Activated CD4-positive, alpha-beta T cell treated with anti-CD3 and anti-CD28 coated beads, Interleukin-10, Interleukin-2, amounts not matched to agents 100 ng/mL and 50 ng/mL, durations not matched to agents 16 hours and 8 hours (primary cell): ENCODE measurements around the gene PIGK.
"Not testable (repeated sequence)": the region's sequence is repeated elsewhere in the genome, so short reads cannot be mapped to it uniquely, and the experiment has no call there.

ENCODE experiments used
- DNase-seq: peaks from one replicate; pipeline ENCODE4 v3.0.0-alpha.2; 2020

The PIGK gene

GRCh38 chr1:77188770-77189169 is 30.5 kb downstream of the PIGK start:
- DNase-seq, result no peak

DNA sequence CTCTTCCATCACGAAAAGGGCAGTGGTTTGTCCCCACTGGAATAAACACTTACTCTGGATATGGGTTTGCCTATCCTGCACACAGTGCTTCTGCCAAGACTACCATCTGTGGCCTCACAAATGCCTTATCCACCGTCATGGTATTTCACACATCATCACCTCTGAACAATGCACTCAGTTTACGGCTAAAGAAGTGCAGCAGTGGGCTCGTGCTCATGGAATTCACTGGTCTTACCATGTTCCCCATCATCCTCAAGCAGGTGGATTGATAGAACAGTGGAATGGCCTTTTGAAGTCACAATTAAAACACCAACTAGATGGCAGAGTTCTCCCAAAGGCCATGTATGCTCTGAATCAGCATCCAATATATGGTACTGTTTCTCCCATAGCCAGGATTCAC is 32.3 kb downstream of the PIGK start:
- DNase-seq, result not testable (repeated sequence)

GRCh38 chr1:77182083-77182482 is 37.1 kb downstream of the PIGK start:
- no peak for DNase-seq

- no peak for DNase-seq
These were observed 39.6 kb downstream of the PIGK start for GRCh38 chr1:77179632-77180031.

DNA sequence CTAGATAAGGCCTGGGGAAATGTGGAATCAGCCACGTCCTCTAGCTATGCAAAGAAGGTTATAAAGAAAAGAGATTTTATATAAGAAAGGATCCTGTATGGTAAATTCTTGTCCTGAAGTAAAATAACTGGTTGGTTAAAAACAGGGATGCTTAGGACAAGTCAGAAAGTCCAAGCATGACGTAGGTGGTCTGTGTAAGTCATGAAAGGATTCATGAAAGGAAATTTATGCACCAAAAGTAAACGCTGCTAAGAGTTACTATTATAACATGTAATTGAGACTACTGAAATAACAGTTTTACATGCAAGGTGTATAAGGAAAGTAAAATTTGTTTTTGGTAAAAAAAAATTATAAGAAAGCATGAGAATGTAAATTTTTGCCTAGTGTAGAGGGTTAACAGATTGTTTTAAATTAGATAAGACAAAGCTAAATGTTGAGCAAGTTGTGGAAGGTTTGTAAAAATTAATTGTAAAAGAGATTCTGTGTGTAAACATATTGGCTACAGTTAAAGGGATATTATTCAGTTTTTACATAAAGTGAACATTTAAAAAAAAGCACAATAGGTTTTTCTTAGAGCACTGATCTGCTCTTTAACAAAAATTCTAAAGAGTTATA is 43.9 kb downstream of the PIGK start:
- DNase-seq, result no peak

- DNase-seq, result no peak
These were observed 48.5 kb downstream of the PIGK start for GRCh38 chr1:77170687-77171086.

- DNase-seq, result no peak
These were observed 50.9 kb downstream of the PIGK start for GRCh38 chr1:77168358-77168757.

- DNase-seq, result no peak
These were observed 54.7 kb downstream of the PIGK start for GRCh38 chr1:77164434-77164944.

- DNase-seq, result not testable (repeated sequence)
These were observed 59.5 kb downstream of the PIGK start for GRCh38 chr1:77159706-77160105.

- no peak for DNase-seq
These were observed 63.0 kb downstream of the PIGK start for GRCh38 chr1:77156214-77156613.

GRCh38 chr1:77146270-77146669 is 73.0 kb downstream of the PIGK start:
- DNase-seq, result no peak

- no peak for DNase-seq
These were observed 75.6 kb downstream of the PIGK start for GRCh38 chr1:77143529-77144121.

- DNase-seq, result no peak
These were observed 79.8 kb downstream of the PIGK start for GRCh38 chr1:77139389-77139788.

DNA sequence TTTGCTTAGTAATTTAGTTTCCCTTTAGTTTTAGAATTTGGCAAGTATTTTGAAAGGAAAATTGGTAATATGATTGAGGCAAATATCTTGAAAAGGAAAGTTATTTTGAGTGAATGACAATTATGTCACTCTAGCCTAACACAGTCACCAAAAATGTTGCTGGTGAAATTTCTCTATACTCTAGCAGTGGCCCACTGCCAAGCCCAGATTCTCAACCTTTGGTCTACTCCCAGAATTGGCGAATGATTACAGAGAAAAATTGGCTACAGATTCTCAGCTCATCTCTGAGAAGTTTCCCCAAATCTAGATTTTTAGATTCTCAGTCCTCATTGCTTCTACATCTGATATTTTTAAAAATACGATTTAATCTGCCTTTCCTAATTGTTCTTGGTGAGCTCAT is 84.9 kb downstream of the PIGK start:
- no peak for DNase-seq

DNA sequence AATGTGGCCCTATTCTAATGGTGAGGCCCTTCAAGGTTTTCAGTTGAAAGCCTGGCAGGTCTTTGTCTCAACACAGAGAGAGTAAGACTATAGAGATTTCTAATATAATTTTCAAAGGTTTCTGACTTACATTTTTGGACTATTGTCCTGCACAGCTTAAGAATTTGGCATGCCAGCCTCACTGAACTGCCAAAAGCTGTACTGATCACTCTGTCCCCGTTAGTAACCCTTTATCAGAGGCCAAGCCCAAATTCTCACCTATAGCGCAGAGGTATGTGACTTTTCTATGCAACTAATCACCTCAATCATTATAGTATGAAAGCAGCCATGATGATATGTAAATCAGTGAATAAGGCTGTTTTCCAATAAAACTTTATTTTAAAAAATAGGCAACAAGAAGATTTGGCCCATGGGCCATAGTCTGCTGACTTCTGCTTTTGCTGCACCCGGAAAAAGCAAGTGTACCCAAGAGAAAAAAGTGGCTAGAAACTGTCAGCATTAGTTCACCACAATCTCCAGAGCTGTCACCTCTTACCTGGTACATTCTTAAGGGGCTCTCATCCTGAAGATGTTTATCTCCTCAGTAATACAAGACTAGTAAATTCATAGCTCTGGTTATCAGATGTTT is 85.4 kb downstream of the PIGK start:
- no peak for DNase-seq

- peak; percentile 30 for DNase-seq
These were observed 92.9 kb downstream of the PIGK start for GRCh38 chr1:77126307-77126706.

DNA sequence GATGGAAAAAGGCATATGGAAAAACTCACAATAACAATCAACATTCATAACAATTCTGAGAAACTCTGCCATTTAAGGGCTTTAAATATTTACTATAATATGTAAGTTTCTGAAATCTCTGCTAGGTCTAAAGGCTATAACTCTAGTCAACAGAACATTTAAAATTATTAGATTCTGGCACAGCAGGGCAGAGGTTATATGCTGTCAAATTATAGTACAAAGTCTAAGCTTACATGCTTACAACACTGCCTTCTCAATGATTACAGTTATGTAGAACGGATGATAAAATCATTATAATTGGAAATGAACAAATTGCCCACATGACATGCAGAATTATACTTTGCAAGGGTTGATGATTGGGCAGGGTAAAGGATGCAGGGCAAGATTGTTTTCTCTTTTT is 97.7 kb downstream of the PIGK start:
- DNase-seq, result no peak

- DNase-seq, result no peak
These were observed 98.3 kb downstream of the PIGK start for GRCh38 chr1:77120950-77121349.

- DNase-seq, result no peak
These were observed 100.5 kb downstream of the PIGK start for GRCh38 chr1:77118712-77119111.

DNA sequence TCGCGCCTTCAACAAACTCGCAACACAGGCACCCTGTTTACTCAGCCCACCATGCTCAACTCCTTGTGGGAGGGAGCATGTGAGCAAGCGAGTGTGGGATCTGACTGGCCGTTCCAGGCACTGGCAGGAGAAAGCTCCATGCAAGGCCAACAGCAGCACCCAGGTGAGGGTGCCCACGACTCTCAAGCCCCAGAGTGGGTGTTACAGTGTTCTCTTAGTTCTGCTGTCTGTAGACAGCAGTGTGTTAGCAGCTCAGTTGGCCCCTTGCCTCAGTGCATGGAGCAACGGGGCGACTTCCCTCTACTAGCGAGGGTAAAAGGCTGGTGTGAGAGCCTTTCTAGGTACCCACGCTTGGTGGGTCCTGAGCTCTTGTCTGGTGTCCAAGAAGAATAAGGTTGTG is 114.6 kb downstream of the PIGK start:
- no peak for DNase-seq

GRCh38 chr1:77103486-77103885 is 115.7 kb downstream of the PIGK start:
- no peak for DNase-seq

GRCh38 chr1:77100875-77101274 is 118.4 kb downstream of the PIGK start:
- DNase-seq, result no peak

- DNase-seq, result no peak
These were observed 122.6 kb downstream of the PIGK start for GRCh38 chr1:77096496-77097255.

DNA sequence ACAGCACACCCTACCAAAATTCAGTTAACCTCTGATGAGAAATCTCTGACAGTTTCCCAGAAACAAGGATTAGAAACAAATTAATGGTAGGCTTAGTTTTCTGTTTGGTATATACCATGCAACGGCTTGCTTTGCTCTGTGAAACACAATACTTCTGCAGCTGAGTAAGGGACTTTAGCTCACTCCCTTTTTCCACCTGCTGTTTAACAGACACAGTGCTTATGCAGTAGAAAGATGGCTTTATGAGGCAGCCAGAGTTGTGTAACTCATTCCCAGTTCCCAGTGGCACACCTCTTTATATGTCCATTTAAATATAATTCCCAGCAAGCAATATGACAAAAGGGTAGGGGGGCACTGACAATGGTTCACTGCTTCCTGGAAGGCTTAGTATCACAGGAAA is 124.0 kb downstream of the PIGK start:
- DNase-seq, result no peak
